H1 (cell line): ENCODE data around the gene G6PC3. TPM values are rescaled to one million over a fixed set of nuclear protein-coding genes. Genes with fewer than 3 reads are reported as not detected.

Experiments used
- CEBPB ChIP-seq: IDR thresholded peaks from 2 replicates; pipeline ENCODE4 v1.6.1; 2012; ENCODE audit warnings: low read depth, low read length
- polyA plus RNA-seq, 7 experiments: library from polyadenylated mRNA; depleted of rRNA in 3 of 7; stranded (reverse) in 5 of 7; unstranded in 2 of 7; fragments of >200 nt in 5 of 7; fragments of 200-250 nt in 2 of 7; gene quantifications; 1 replicate in 5 of 7; 2 replicates in 1 of 7; 4 replicates in 1 of 7; pipeline versions ENCODE4 v1.2.1 to v1.2.3, GENCODE V29; 2011 to 2013; ENCODE audit warnings: missing spikeins in 2 of 7, mixed read lengths in 2 of 7
- total RNA-seq: library from RNA; stranded (reverse); fragmentation: NEBNext Ultra II Directional; extraction: Animal tissue kit (Norgen Biotek cat#: 25700); gene quantifications from 2 replicates; pipeline ENCODE4 v1.2.1, GENCODE V29; 2021

The G6PC3 gene
- total and polyA plus RNA-seq, 2 of the 8 experiments (the other 6 are each of a cell fraction or from before 2014, with no cell fraction given): 104 to 343 TPM

GRCh38 chr17:44117351-44117750 lies 46.8 kb downstream of the G6PC3 start (continued):
- no peak for TF ChIP-seq CEBPB
